Measurements from ENCODE around the gene ANKS1A. TPM values are rescaled to one million over a fixed set of nuclear protein-coding genes. Genes with fewer than 3 reads are reported as not detected.

ANKS1A gene
- total RNA-seq, 1 experiment from 2014 or later: 14.0 TPM

DNA sequence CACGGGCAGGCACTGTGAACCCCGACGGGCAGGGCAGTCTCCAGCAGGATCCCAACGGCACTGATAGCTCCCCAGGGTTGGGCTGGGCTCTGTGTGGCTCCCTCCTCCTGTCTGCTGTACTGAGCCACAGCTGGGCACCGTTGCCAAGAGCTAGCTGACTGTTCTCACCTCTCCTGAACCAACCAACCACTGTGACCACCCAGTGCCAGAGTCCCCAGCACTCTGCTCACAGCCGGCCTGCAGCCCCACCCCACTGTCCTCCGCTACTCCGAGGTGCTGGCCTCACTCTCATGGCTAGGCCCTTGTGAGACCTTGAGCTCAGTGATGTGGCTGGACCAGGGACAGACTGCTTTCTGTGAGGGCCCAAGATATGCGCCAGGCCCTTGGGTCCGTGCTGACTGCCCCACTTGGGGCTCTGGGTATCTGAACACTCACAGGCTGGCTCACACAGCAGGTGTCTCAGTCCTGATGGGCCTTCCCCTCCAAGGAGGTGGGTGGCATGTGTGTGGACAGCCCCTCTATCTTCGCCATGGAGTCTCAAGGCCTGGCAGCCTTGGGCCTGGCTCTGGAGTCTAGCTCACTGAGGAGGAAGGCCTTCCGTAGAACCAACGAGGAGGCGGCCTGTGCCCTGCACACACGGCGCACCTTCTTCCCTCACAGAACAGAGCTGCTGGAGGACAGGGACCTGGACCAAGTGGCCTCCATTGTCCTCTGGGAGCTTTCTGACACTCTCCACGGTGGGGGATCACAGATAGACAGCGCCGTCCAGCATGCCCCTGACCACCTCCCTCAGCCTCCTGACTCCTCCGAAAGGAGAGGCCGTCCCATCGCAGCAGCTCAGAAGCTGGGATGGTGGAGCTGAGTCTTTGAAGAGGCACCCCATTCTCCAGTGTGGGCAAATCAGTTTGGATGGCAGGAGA, 198.6 kb downstream of the ANKS1A start:
- H3K9me3 Mint-ChIP-seq (ENCODE audit: unreplicated experiment): no peaks in the 10 kb centered on the region
- H3K4me1 Mint-ChIP-seq (ENCODE audit: insufficient read depth, unreplicated experiment): peaks cover 4% of the 10 kb centered on the region
- no peaks in the 10 kb centered on the region for H3K27me3 Mint-ChIP-seq (ENCODE audit: insufficient read depth, unreplicated experiment)
- CTCF ChIA-PET: interaction anchor here (0.8 to 1.2 kb wide), 2 partner anchors 50 to 52 kb away, joined by 3 read pairs; no protein-coding TSS in a partner anchor
- intact Hi-C loops (cut with micrococcal nuclease): no loop called here
- TF ChIP-seq, protein P1, sequence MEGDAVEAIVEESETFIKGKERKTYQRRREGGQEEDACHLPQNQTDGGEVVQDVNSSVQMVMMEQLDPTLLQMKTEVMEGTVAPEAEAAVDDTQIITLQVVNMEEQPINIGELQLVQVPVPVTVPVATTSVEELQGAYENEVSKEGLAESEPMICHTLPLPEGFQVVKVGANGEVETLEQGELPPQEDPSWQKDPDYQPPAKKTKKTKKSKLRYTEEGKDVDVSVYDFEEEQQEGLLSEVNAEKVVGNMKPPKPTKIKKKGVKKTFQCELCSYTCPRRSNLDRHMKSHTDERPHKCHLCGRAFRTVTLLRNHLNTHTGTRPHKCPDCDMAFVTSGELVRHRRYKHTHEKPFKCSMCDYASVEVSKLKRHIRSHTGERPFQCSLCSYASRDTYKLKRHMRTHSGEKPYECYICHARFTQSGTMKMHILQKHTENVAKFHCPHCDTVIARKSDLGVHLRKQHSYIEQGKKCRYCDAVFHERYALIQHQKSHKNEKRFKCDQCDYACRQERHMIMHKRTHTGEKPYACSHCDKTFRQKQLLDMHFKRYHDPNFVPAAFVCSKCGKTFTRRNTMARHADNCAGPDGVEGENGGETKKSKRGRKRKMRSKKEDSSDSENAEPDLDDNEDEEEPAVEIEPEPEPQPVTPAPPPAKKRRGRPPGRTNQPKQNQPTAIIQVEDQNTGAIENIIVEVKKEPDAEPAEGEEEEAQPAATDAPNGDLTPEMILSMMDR (IDR thresholded peaks at IDR 0.05; ENCODE audit: unreplicated experiment): no peak
- POLR2A ChIA-PET: interaction anchor here (0.7 kb wide), 1 partner anchor 61 kb away, joined by 3 read pairs; no protein-coding TSS in a partner anchor
- BruUV-seq (replicated peaks): no TSS peak
- DNase-seq (ENCODE audit: unreplicated experiment): no peak
- peaks cover 29% of the 10 kb centered on the region for H3K36me3 Mint-ChIP-seq (ENCODE audit: insufficient read depth, unreplicated experiment)
- no peak overlapping the region for H3K4me3 Mint-ChIP-seq (ENCODE audit: unreplicated experiment)
- no peak overlapping the region for H3K27ac Mint-ChIP-seq (ENCODE audit: low read depth, unreplicated experiment)

- TSS peak; percentile 14 for BruUV-seq (replicated peaks)
- TF ChIP-seq, protein P1 (IDR thresholded peaks at IDR 0.05; ENCODE audit: unreplicated experiment): no peak
- intact Hi-C loops (cut with micrococcal nuclease): no loop called here
Observed at GRCh38 chr6:35088281-35089215, 199.5 kb downstream of the ANKS1A start.

DNA sequence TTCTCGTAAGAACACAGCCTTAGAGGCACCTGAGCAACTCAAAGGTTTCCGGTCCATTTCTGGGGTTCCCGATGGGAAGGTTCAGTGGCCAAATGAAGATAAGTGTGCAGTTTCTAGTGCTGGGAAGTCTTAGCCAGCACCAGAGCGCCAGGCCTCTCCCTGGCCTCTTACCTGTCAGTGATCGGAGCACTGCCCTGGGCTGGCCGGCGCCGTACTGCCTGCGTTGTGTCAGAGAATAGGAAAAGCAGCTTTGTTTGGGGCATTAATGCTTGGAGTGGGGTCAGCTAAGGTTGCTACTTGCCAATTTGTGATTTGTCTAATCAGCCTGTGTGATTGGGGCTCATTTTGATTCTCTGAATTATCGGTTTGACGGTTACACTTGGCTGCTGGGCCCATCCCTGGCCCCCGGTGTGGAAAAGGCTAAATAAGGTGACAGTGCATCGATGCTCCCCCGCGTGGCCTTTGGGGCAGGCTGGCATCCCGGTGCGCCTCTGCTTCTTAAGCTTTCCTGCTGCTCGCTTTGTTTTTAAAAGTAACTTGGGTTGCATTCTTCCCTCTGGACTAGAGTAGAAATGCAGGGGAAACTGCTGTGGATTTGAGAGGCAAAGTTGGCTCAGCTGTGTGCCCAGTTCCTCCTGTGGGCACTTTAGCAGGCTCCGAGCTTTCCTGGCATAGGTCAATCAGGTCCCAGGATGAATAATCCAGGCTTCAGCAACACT, 200.3 kb downstream of the ANKS1A start:
- Mint-ChIP-seq H3K36me3 (ENCODE audit: insufficient read depth, unreplicated experiment) (peaks cover 29% of the 10 kb centered on the region), H3K9me3 (ENCODE audit: unreplicated experiment) (no peaks in the 10 kb centered on the region), H3K4me3 (ENCODE audit: unreplicated experiment) (no peak overlapping the region), H3K27me3 (ENCODE audit: insufficient read depth, unreplicated experiment) (no peaks in the 10 kb centered on the region), H3K4me1 (ENCODE audit: insufficient read depth, unreplicated experiment) (peaks cover 4% of the 10 kb centered on the region), H3K27ac (ENCODE audit: low read depth, unreplicated experiment) (no peak overlapping the region)
- CTCF ChIA-PET: interaction anchor here (1.0 kb wide), 1 partner anchor 50 kb away, joined by 4 read pairs; no protein-coding TSS in a partner anchor
- POLR2A ChIA-PET: interaction anchor here (0.6 kb wide), 1 partner anchor 621 kb away, joined by 3 read pairs; no protein-coding TSS in a partner anchor
- TF ChIP-seq, protein P1 (IDR thresholded peaks at IDR 0.05; ENCODE audit: unreplicated experiment): no peak
- no peak for DNase-seq (ENCODE audit: unreplicated experiment)
- intact Hi-C loops (cut with micrococcal nuclease): no loop called here
- no TSS peak for BruUV-seq (replicated peaks)

More at GRCh38 chr6:35088281-35089215, 199.5 kb downstream of the ANKS1A start:
- no peak overlapping the region for H3K27ac Mint-ChIP-seq (ENCODE audit: low read depth, unreplicated experiment)
- H3K4me1 Mint-ChIP-seq (ENCODE audit: insufficient read depth, unreplicated experiment): peaks cover 4% of the 10 kb centered on the region
- no peaks in the 10 kb centered on the region for H3K9me3 Mint-ChIP-seq (ENCODE audit: unreplicated experiment)
- DNase-seq (ENCODE audit: unreplicated experiment): no peak
- ChIA-PET CTCF (interaction anchor here (1.0 to 1.2 kb wide), 2 partner anchors 49 to 51 kb away, joined by 3 to 4 read pairs; no protein-coding TSS in a partner anchor), POLR2A (no interaction called here)
- H3K36me3 Mint-ChIP-seq (ENCODE audit: insufficient read depth, unreplicated experiment): peaks cover 29% of the 10 kb centered on the region
- no peak overlapping the region for H3K4me3 Mint-ChIP-seq (ENCODE audit: unreplicated experiment)
- H3K27me3 Mint-ChIP-seq (ENCODE audit: insufficient read depth, unreplicated experiment): no peaks in the 10 kb centered on the region

All from MCF 10A (cell line).